Ovary (tissue), 3 donors: ENCODE measurements around the gene ZNF423.

Experiments
- CTCF ChIP-seq, 3 donors: fragments of 450-650 bp in 2 of 3; fragments of 200-600 bp in 1 of 3; IDR thresholded peaks; one replicate each; pipeline versions ENCODE4 v1.5.1 to v1.8.0; 2016 to 2022; ENCODE audit warnings: antibody characterized with exemption in 3 of 3, mild to moderate bottlenecking in 1 of 3
- EP300 ChIP-seq: sonication (generic); formaldehyde crosslinking; IDR thresholded peaks from one replicate; pipeline ENCODE4 v1.6.1; 2017; ENCODE audit warnings: antibody characterized with exemption
- POLR2A ChIP-seq: fragments of 450-650 bp; IDR thresholded peaks from one replicate; pipeline ENCODE4 v1.6.1; 2017; ENCODE audit warnings: antibody characterized with exemption, mild to moderate bottlenecking, moderate library complexity
- donor health status: DM: no; HTN: no; CAD: no.

- TF ChIP-seq CTCF (IDR thresholded peaks at IDR 0.05): no peak
- TF ChIP-seq POLR2A: no peak
- TF ChIP-seq EP300: no peak
Observed at GRCh38 chr16:49743658-49744057, 112.3 kb downstream of the ZNF423 start.
